BLaER1 (cell line): ENCODE data around the gene GNL1.

Experiments
- H3K27ac ChIP-seq: shearing (Covaris generic); formaldehyde crosslinking; 2 replicates; pipeline ENCODE4 v1.8.1; 2022
- H3K27me3 ChIP-seq: shearing (Covaris generic); formaldehyde crosslinking; 2 replicates; pipeline ENCODE4 v1.8.1; 2022
- H3K36me3 ChIP-seq: shearing (Covaris generic); formaldehyde crosslinking; 2 replicates; pipeline ENCODE4 v1.8.1; 2022
- H3K4me1 ChIP-seq: shearing (Covaris generic); formaldehyde crosslinking; 2 replicates; pipeline ENCODE4 v1.8.1; 2022
- H3K4me2 ChIP-seq: shearing (Covaris generic); formaldehyde crosslinking; 2 replicates; pipeline ENCODE4 v1.8.1; 2022
- H3K4me3 ChIP-seq: shearing (Covaris generic); formaldehyde crosslinking; 2 replicates; pipeline ENCODE4 v1.8.1; 2022
- H3K9ac ChIP-seq: shearing (Covaris generic); formaldehyde crosslinking; 2 replicates; pipeline ENCODE4 v1.8.1; 2022
- H3K9me3 ChIP-seq: shearing (Covaris generic); formaldehyde crosslinking; 2 replicates; pipeline ENCODE4 v1.8.1; 2022
- H4K20me1 ChIP-seq: shearing (Covaris generic); formaldehyde crosslinking; 2 replicates; pipeline ENCODE4 v1.8.1; 2022
- Cebpa-rat ChIP-seq: shearing (Covaris generic); IDR thresholded peaks from 2 replicates; pipeline ENCODE4 v1.8.1; 2022

GNL1 gene

DNA sequence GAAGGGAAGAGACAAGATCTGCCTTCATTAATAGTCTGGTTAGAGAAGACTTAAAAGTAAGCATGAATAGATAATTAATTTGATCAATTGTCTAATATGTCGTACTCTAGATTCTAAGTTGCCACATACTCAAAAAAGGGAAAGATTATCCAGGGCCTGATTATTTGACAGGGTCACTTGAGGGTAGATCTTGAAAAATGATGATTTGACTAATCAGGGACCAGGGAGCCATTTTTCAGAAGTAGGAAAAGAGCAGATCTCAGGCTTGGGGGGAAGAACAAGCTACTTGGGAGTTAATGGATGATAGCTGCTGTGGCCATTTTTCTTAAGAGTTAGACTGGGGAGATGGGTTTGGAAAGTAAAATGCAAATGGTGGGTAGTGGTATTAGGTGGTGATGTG, 36.0 kb upstream of the GNL1 start:
- Histone ChIP-seq H3K4me3 (no peak overlapping the region), H3K27me3 (no peaks in the 10 kb centered on the region), H4K20me1 (peaks cover 60% of the 10 kb centered on the region), H3K27ac (no peak overlapping the region), H3K4me1 (peaks cover under 1% of the 10 kb centered on the region; the same call in 1 of the 2 replicates), H3K9ac (no peak overlapping the region), H3K9me3 (no peaks in the 10 kb centered on the region), H3K4me2 (no peak overlapping the region), H3K36me3 (peaks cover 95% of the 10 kb centered on the region)
- no peak for TF ChIP-seq Cebpa-rat

GRCh38 chr6:30591008-30591407, 34.7 kb upstream of the GNL1 start:
- H3K4me1 ChIP-seq: no peaks in the 10 kb centered on the region
- H3K9me3 ChIP-seq: no peaks in the 10 kb centered on the region
- peaks cover 60% of the 10 kb centered on the region for H4K20me1 ChIP-seq
- H3K4me2 ChIP-seq: no peak overlapping the region
- no peak overlapping the region for H3K4me3 ChIP-seq
- TF ChIP-seq Cebpa-rat: no peak
- peaks cover 96% of the 10 kb centered on the region for H3K36me3 ChIP-seq
- no peak overlapping the region for H3K27ac ChIP-seq
- H3K9ac ChIP-seq: no peak overlapping the region
- H3K27me3 ChIP-seq: no peaks in the 10 kb centered on the region

DNA sequence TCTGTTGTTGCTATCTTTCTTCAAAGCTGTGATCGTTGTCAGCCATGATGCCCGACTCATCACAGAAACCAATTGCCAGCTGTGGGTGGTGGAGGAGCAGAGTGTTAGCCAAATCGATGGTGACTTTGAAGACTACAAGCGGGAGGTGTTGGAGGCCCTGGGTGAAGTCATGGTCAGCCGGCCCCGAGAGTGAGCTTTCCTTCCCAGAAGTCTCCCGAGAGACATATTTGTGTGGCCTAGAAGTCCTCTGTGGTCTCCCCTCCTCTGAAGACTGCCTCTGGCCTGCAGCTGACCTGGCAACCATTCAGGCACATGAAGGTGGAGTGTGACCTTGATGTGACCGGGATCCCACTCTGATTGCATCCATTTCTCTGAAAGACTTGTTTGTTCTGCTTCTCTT, 34.2 kb upstream of the GNL1 start:
- Histone ChIP-seq H3K4me2 (no peak overlapping the region), H3K36me3 (peaks cover 100% of the 10 kb centered on the region), H3K4me3 (no peak overlapping the region), H3K4me1 (no peaks in the 10 kb centered on the region), H4K20me1 (peaks cover 60% of the 10 kb centered on the region), H3K9me3 (no peaks in the 10 kb centered on the region), H3K9ac (no peak overlapping the region), H3K27ac (no peak overlapping the region), H3K27me3 (no peaks in the 10 kb centered on the region)
- TF ChIP-seq Cebpa-rat: no peak

DNA sequence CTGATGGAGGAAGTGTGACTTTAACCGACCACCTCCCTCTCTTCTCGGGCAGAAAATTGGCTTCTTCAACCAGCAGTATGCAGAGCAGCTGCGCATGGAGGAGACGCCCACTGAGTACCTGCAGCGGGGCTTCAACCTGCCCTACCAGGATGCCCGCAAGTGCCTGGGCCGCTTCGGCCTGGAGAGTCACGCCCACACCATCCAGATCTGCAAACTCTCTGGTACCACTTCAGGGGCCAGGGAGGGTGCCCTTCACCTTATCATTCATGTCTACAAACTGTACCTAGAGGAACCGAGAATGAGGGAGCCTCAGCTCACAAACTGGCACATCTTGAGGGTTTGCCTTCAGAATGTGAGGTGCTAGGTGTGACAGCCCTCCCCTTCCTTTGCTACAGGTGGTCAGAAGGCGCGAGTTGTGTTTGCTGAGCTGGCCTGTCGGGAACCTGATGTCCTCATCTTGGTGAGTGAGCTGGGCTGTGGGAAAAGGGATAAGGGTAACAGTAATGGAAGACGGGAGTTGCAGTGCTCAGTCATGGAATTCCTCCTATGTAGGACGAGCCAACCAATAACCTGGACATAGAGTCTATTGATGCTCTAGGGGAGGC, 33.6 kb upstream of the GNL1 start:
- TF ChIP-seq Cebpa-rat: no peak
- Histone ChIP-seq H3K27ac (no peak overlapping the region), H3K36me3 (peaks cover 100% of the 10 kb centered on the region)

GRCh38 chr6:30583921-30584320, 27.6 kb upstream of the GNL1 start:
- H3K9me3 ChIP-seq: no peaks in the 10 kb centered on the region
- H3K27me3 ChIP-seq: no peaks in the 10 kb centered on the region
- H3K4me1 ChIP-seq: no peaks in the 10 kb centered on the region
- H3K4me3 ChIP-seq: no peak overlapping the region
- H3K9ac ChIP-seq: no peak overlapping the region
- no peak for TF ChIP-seq Cebpa-rat
- no peak overlapping the region for H3K4me2 ChIP-seq
- H3K36me3 ChIP-seq: peaks cover 100% of the 10 kb centered on the region
- H3K27ac ChIP-seq: no peak overlapping the region
- peaks cover 15% of the 10 kb centered on the region for H4K20me1 ChIP-seq

More for the DNA sequence above, 33.6 kb upstream of the GNL1 start:
- no peak overlapping the region for H3K9ac ChIP-seq
- H3K4me1 ChIP-seq: no peaks in the 10 kb centered on the region
- no peaks in the 10 kb centered on the region for H3K9me3 ChIP-seq
- no peak overlapping the region for H3K4me2 ChIP-seq
- H3K4me3 ChIP-seq: no peak overlapping the region
- no peaks in the 10 kb centered on the region for H3K27me3 ChIP-seq
- peaks cover 54% of the 10 kb centered on the region for H4K20me1 ChIP-seq

- H3K4me2 ChIP-seq: no peak overlapping the region
- H3K9me3 ChIP-seq: no peaks in the 10 kb centered on the region
- H3K27me3 ChIP-seq: no peaks in the 10 kb centered on the region
- H3K27ac ChIP-seq: no peak overlapping the region
- no peak overlapping the region for H3K4me3 ChIP-seq
- no peak overlapping the region for H3K9ac ChIP-seq
- H3K4me1 ChIP-seq: peaks cover 17% of the 10 kb centered on the region
- TF ChIP-seq Cebpa-rat: no peak
- H4K20me1 ChIP-seq: peaks cover 66% of the 10 kb centered on the region
- peaks cover 98% of the 10 kb centered on the region for H3K36me3 ChIP-seq
Observed at GRCh38 chr6:30578051-30578450, 21.8 kb upstream of the GNL1 start.

DNA sequence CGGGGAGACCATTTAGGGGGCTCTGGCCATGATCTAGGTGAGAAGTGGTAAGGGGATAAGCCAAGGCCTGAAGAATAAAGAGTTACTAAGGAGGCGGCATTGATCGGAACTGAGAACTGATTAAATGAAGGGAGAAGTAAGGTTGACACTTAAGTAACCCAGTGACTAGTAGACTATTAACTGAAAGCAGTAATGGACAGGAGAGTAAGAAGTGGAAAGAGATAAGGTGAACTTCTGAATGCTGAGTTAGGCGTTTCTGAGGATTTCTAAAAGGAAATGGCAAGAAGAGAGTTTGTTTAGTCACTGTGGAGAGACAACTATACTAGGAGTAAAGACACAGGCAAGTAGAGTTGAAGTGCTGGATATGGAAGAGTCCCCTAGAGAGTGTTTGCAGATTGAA, 16.8 kb upstream of the GNL1 start:
- Histone ChIP-seq H3K36me3 (peaks cover 51% of the 10 kb centered on the region), H3K27ac (no peak overlapping the region), H3K9me3 (no peaks in the 10 kb centered on the region), H3K4me1 (peaks cover 40% of the 10 kb centered on the region), H3K4me2 (peak overlapping the region; percentile 90), H4K20me1 (peaks cover 67% of the 10 kb centered on the region), H3K4me3 (peak overlapping the region; percentile 75; the same call in 1 of the 2 replicates), H3K9ac (peak overlapping the region; percentile 91), H3K27me3 (no peaks in the 10 kb centered on the region)
- TF ChIP-seq Cebpa-rat: no peak

DNA sequence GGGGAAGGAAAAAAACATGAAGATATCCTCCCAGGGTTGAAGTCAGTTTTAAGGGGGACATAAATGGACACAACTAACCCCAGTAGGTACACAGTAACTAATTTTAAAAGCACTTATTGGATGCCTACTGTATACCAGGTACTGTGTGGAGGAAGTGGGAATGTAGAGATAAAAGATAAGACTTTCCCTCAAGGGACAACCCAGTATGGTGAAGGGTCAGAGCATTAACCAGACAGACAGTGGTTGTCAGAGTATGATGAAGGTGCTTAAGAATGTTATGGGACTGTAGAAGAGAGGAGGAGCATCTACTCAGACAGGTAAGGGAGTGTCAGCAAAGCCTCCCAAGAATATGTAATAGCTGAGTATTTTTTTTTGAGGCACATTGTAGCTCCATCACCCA, 15.9 kb upstream of the GNL1 start:
- H3K9ac ChIP-seq: peak overlapping the region; percentile 91
- H3K4me2 ChIP-seq: peak overlapping the region; percentile 90
- peak overlapping the region; percentile 91 for H3K27ac ChIP-seq
- no peaks in the 10 kb centered on the region for H3K9me3 ChIP-seq
- H3K4me3 ChIP-seq: peak overlapping the region; percentile 75
- H3K4me1 ChIP-seq: peaks cover 40% of the 10 kb centered on the region
- no peaks in the 10 kb centered on the region for H3K27me3 ChIP-seq
- peaks cover 42% of the 10 kb centered on the region for H3K36me3 ChIP-seq
- no peak for TF ChIP-seq Cebpa-rat
- peaks cover 58% of the 10 kb centered on the region for H4K20me1 ChIP-seq

- peak overlapping the region; percentile 91 for H3K9ac ChIP-seq
- peaks cover 37% of the 10 kb centered on the region for H3K36me3 ChIP-seq
- TF ChIP-seq Cebpa-rat: no peak
- H3K4me2 ChIP-seq: peak overlapping the region; percentile 90
- H4K20me1 ChIP-seq: peaks cover 54% of the 10 kb centered on the region
- H3K27ac ChIP-seq: peak overlapping the region; percentile 91
- H3K4me3 ChIP-seq: peak overlapping the region; percentile 75
- H3K9me3 ChIP-seq: no peaks in the 10 kb centered on the region
- peaks cover 40% of the 10 kb centered on the region for H3K4me1 ChIP-seq
- no peaks in the 10 kb centered on the region for H3K27me3 ChIP-seq
Observed at GRCh38 chr6:30571762-30572082, 15.4 kb upstream of the GNL1 start.

DNA sequence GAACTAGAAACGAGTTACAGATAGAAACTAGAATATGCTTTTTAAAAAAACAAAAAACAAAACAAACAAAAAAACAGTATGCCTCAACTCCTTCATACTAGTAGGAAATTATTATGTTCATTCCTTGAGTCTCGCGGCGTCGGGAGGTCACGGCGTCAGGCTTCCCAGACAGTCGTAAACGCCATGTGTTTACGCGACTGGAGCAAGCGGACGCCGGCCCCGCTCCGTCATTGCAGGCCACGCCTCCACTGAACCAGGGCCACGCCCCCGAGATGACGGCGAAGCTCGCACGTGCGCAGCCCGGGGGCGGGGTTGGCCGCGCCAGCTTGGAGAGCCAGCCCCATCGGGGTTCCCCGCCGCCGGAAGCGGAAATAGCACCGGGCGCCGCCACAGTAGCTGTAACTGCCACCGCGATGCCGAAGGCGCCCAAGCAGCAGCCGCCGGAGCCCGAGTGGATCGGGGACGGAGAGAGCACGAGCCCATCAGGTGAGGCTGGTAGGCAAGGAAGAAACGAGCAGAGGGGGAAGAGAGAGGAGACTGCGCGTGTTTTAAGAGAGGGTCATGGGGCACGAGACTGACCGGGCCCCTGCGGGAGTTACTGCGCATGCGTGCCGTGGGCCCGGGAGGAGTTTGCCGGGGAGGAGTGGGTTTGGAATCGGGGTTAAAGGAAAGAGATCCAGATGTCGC, 14.9 kb upstream of the GNL1 start, which contains the start of gene ABCF1:
Gene ABCF1 (plus strand): TSS at position 368 of the 687 bp plus-strand sequence. CDS start 46 bp downstream, at position 414.
- Histone ChIP-seq H3K27ac (peak within 1 kb of the TSS; percentile 91), H3K4me2 (peak within 1 kb of the TSS; percentile 92), H3K36me3 (peaks cover 32% of the 10 kb centered on the region), H3K27me3 (no peaks in the 10 kb centered on the region), H3K9me3 (no peaks in the 10 kb centered on the region), H3K4me1 (peaks cover 40% of the 10 kb centered on the region), H3K4me3 (peak within 1 kb of the TSS; percentile 75), H3K9ac (peak within 1 kb of the TSS; percentile 91), H4K20me1 (peaks cover 49% of the 10 kb centered on the region)
- no peak for TF ChIP-seq Cebpa-rat
